Activated naive CD4-positive, alpha-beta T cell treated with Interleukin-2 at 50 U/mL for 16 hours (primary cell): Measurements from ENCODE around the gene CDPF1.
A peak's percentile ranks its signal among the peaks of the same experiment; 100 is the strongest.

Experiments used
- DNase-seq: peaks from one replicate; pipeline ENCODE4 v3.0.0-alpha.2; 2020

CDPF1 gene

GRCh38 chr22:46256358-46256958 is 6.4 kb upstream of the CDPF1 start:
- no peak for DNase-seq

- DNase-seq, result no peak
Measured at GRCh38 chr22:46251816-46252380, 1.8 kb upstream of the CDPF1 start.

- no peak for DNase-seq
Measured at GRCh38 chr22:46251266-46251665, 1.2 kb upstream of the CDPF1 start.

- DNase-seq, result peak; percentile 9
Measured at GRCh38 chr22:46250783-46251125, 661 bp upstream of the CDPF1 start.

- DNase-seq, result no peak
Measured at GRCh38 chr22:46247443-46247975, 2.6 kb downstream of the CDPF1 start.

- DNase-seq, result no peak
Measured at GRCh38 chr22:46246178-46246577, 3.9 kb downstream of the CDPF1 start.

- DNase-seq, result no peak
Measured at GRCh38 chr22:46245511-46245910, 4.6 kb downstream of the CDPF1 start.

- no peak for DNase-seq
Measured at GRCh38 chr22:46244771-46245170, 5.3 kb downstream of the CDPF1 start.

GRCh38 chr22:46242076-46242475 is 8.0 kb downstream of the CDPF1 start:
- DNase-seq, result no peak

- no peak for DNase-seq
Measured at GRCh38 chr22:46241396-46242007, 8.6 kb downstream of the CDPF1 start.

GRCh38 chr22:46240907-46241306 is 9.2 kb downstream of the CDPF1 start:
- DNase-seq, result no peak

- no peak for DNase-seq
Measured at GRCh38 chr22:46240506-46240905, 9.6 kb downstream of the CDPF1 start.

GRCh38 chr22:46240073-46240472 is 10.0 kb downstream of the CDPF1 start:
- DNase-seq, result no peak

- DNase-seq, result no peak
Measured at GRCh38 chr22:46239261-46240048, 10.6 kb downstream of the CDPF1 start.

GRCh38 chr22:46238541-46238940 is 11.6 kb downstream of the CDPF1 start:
- DNase-seq, result no peak

- no peak for DNase-seq
Measured at GRCh38 chr22:46237453-46238124, 12.5 kb downstream of the CDPF1 start.

- no peak for DNase-seq
Measured at GRCh38 chr22:46234969-46235368, 15.1 kb downstream of the CDPF1 start.

- no peak for DNase-seq
Measured at GRCh38 chr22:46233231-46233630, 16.9 kb downstream of the CDPF1 start.

- no peak for DNase-seq
Measured at GRCh38 chr22:46230262-46230901, 19.7 kb downstream of the CDPF1 start.

- no peak for DNase-seq
Measured at GRCh38 chr22:46229701-46230100, 20.4 kb downstream of the CDPF1 start.

GRCh38 chr22:46226577-46226976 is 23.5 kb downstream of the CDPF1 start:
- no peak for DNase-seq

- no peak for DNase-seq
Measured at GRCh38 chr22:46225631-46226030, 24.5 kb downstream of the CDPF1 start.

GRCh38 chr22:46224898-46225290 is 25.2 kb downstream of the CDPF1 start:
- no peak for DNase-seq
